H9 (cell line): Measurements from ENCODE around the gene G6PC1. TPM values are rescaled to one million over a fixed set of nuclear protein-coding genes. Genes with fewer than 3 reads are reported as not detected.

Experiments used
- DNase-seq: peaks from one replicate; pipeline ENCODE4 v3.0.0-alpha.2; 2017
- H2AFZ ChIP-seq: one replicate; pipeline ENCODE4 v1.6.1; 2013; ENCODE audit warnings: mild to moderate bottlenecking, low read length, control low read depth, moderate library complexity
- H2AK5ac ChIP-seq: 2 replicates; pipeline ENCODE4 v1.6.1; 2013; ENCODE audit warnings: low read length, control low read depth, mixed read lengths; ENCODE audit not compliant: insufficient read length
- H2BK120ac ChIP-seq: one replicate; pipeline ENCODE4 v1.6.1; 2013; ENCODE audit warnings: low read depth, mild to moderate bottlenecking, low read length, control low read depth, inconsistent platforms; ENCODE audit not compliant: poor library complexity, severe bottlenecking
- H2BK12ac ChIP-seq: 2 replicates; pipeline ENCODE4 v1.6.1; 2013; ENCODE audit warnings: low read length, control low read depth, mixed read lengths, low read depth; ENCODE audit not compliant: insufficient read length
- H2BK15ac ChIP-seq: 2 replicates; pipeline ENCODE4 v1.6.1; 2013; ENCODE audit warnings: low read depth, low read length, control low read depth
- H2BK20ac ChIP-seq: one replicate; pipeline ENCODE4 v1.6.1; 2013; ENCODE audit warnings: low read depth, mild to moderate bottlenecking, low read length, control low read depth, inconsistent platforms; ENCODE audit not compliant: poor library complexity, severe bottlenecking
- H2BK5ac ChIP-seq: 2 replicates; pipeline ENCODE4 v1.6.1; 2013; ENCODE audit warnings: low read length, control low read depth, mixed read lengths; ENCODE audit not compliant: insufficient read length
- H3K14ac ChIP-seq: 2 replicates; pipeline ENCODE4 v1.6.1; 2013; ENCODE audit warnings: low read length, control low read depth; ENCODE audit not compliant: insufficient read depth
- H3K18ac ChIP-seq: 2 replicates; pipeline ENCODE4 v1.6.1; 2013; ENCODE audit warnings: low read depth, mild to moderate bottlenecking, mixed read lengths, low read length, control low read depth; ENCODE audit not compliant: insufficient read length
- H3K23ac ChIP-seq: 2 replicates; pipeline ENCODE4 v1.6.1; 2013; ENCODE audit warnings: low read length, control low read depth, mixed read lengths, low read depth; ENCODE audit not compliant: insufficient read length
- H3K23me2 ChIP-seq: 2 replicates; pipeline ENCODE4 v1.6.1; 2013; ENCODE audit warnings: low read depth, mild to moderate bottlenecking, mixed read lengths, low read length, control low read depth; ENCODE audit not compliant: insufficient read length, poor library complexity, severe bottlenecking
- H3K27ac ChIP-seq: 2 replicates; pipeline ENCODE4 v1.5.1; 2013; ENCODE audit warnings: low read length, control low read depth, mixed read lengths, low read depth; ENCODE audit not compliant: insufficient read length
- H3K27me3 ChIP-seq: 2 replicates; pipeline ENCODE4 v1.6.1; 2013; ENCODE audit warnings: low read length, control low read depth, inconsistent platforms; ENCODE audit not compliant: insufficient read depth
- H3K4ac ChIP-seq: 2 replicates; pipeline ENCODE4 v1.6.1; 2013; ENCODE audit warnings: low read depth, mild to moderate bottlenecking, control low read depth, inconsistent platforms, low read length, moderate library complexity
- H3K4me1 ChIP-seq: 2 replicates; pipeline ENCODE4 v1.6.1; 2013; ENCODE audit warnings: low read length, control low read depth, inconsistent platforms; ENCODE audit not compliant: insufficient read depth
- H3K4me2 ChIP-seq: 2 replicates; pipeline ENCODE4 v1.6.1; 2013; ENCODE audit warnings: low read length, control low read depth, mixed read lengths; ENCODE audit not compliant: insufficient read length, insufficient read depth
- H3K56ac ChIP-seq: 2 replicates; pipeline ENCODE4 v1.6.1; 2013; ENCODE audit warnings: low read depth, mild to moderate bottlenecking, mixed read lengths, low read length, control low read depth; ENCODE audit not compliant: insufficient read length
- H3K79me1 ChIP-seq: 2 replicates; pipeline ENCODE4 v1.6.1; 2013; ENCODE audit warnings: low read depth, mild to moderate bottlenecking, moderate library complexity, low read length, control low read depth, inconsistent platforms; ENCODE audit not compliant: insufficient read depth, poor library complexity, severe bottlenecking
- H3K79me2 ChIP-seq: 2 replicates; pipeline ENCODE4 v1.6.1; 2013; ENCODE audit warnings: low read length, control low read depth, inconsistent platforms; ENCODE audit not compliant: insufficient read depth
- H3K9ac ChIP-seq: 2 replicates; pipeline ENCODE4 v1.6.1; 2013; ENCODE audit warnings: low read length, control low read depth, mixed read lengths; ENCODE audit not compliant: insufficient read length; ENCODE audit errors: extremely low read depth
- H3K9me3 ChIP-seq: one replicate; pipeline ENCODE4 v1.6.1; 2013; ENCODE audit warnings: low read depth, low read length, inconsistent platforms; ENCODE audit not compliant: control insufficient read depth
- H3T11ph ChIP-seq: one replicate; pipeline ENCODE4 v1.6.1; 2013; ENCODE audit warnings: mild to moderate bottlenecking, low read length, control low read depth, inconsistent platforms
- H4K20me1 ChIP-seq: one replicate; pipeline ENCODE4 v1.6.1; 2013; ENCODE audit not compliant: control insufficient read depth, insufficient read length, insufficient read depth
- H4K5ac ChIP-seq: 2 replicates; pipeline ENCODE4 v1.6.1; 2013; ENCODE audit warnings: low read depth, mild to moderate bottlenecking, mixed read lengths, low read length, control low read depth; ENCODE audit not compliant: insufficient read length
- H4K8ac ChIP-seq: replicated peaks from 2 replicates; pipeline ENCODE4 v1.6.1; 2013; ENCODE audit warnings: low read length, control low read depth, mixed read lengths, low read depth; ENCODE audit not compliant: insufficient read length
- H4K91ac ChIP-seq: 2 replicates; pipeline ENCODE4 v1.6.1; 2013; ENCODE audit warnings: low read depth, mild to moderate bottlenecking, moderate library complexity, mixed read lengths, low read length, control low read depth; ENCODE audit not compliant: insufficient read length
- H3K27ac Mint-ChIP-seq, 3 experiments: 2 replicates in 2 of 3; 3 replicates in 1 of 3; pipeline ENCODE4 v1.8.0; 2020 to 2021; ENCODE audit warnings: mixed read lengths in 3 of 3, mild to moderate bottlenecking in 1 of 3, moderate library complexity in 1 of 3
- H3K27me3 Mint-ChIP-seq: 2 replicates; pipeline ENCODE4 v1.8.0; 2021; ENCODE audit warnings: low read depth, mild to moderate bottlenecking, moderate library complexity, mixed read lengths
- H3K36me3 Mint-ChIP-seq, 3 experiments: 2 replicates in 2 of 3; 3 replicates in 1 of 3; pipeline ENCODE4 v1.8.0; 2020 to 2021; ENCODE audit warnings: low read depth in 3 of 3, mixed read lengths in 3 of 3; ENCODE audit not compliant: insufficient read depth in 1 of 3
- H3K4me1 Mint-ChIP-seq, 2 experiments: 2 replicates each; pipeline ENCODE4 v1.8.0; 2020; ENCODE audit warnings: mixed read lengths in 2 of 2
- H3K4me3 Mint-ChIP-seq, 2 experiments: 2 replicates in 1 of 2; 3 replicates in 1 of 2; pipeline ENCODE4 v1.8.0; 2020 to 2021; ENCODE audit warnings: mild to moderate bottlenecking in 2 of 2, mixed read lengths in 2 of 2, moderate library complexity in 1 of 2
- H3K9me3 Mint-ChIP-seq, 2 experiments: 2 replicates in 1 of 2; 3 replicates in 1 of 2; pipeline ENCODE4 v1.8.0; 2020; ENCODE audit warnings: mild to moderate bottlenecking in 2 of 2, mixed read lengths in 2 of 2, moderate library complexity in 1 of 2
- CTCF ChIP-seq: fragments of 200-600 bp; sonication (generic); conservative IDR thresholded peaks from 3 replicates; pipeline ENCODE4 v1.8.0; 2021; ENCODE audit warnings: antibody characterized with exemption, mild to moderate bottlenecking
- WGBS: extraction: QIAGEN DNeasy Blood & Tissue Kit; methylation state at CpG from one replicate; pipeline ENCODE4 v1.1.7; 2013; ENCODE audit warnings: missing lambda C conversion rate, low lambda C conversion rate, mixed read lengths; ENCODE audit not compliant: insufficient read length; ENCODE audit errors: extremely low coverage; 5-methylcytosine and 5-hydroxymethylcytosine counted together
- total RNA-seq: library from RNA; stranded (reverse); gene quantifications from 2 replicates; pipeline ENCODE4 v1.2.1, GENCODE V29; 2021

Gene G6PC1
- total RNA-seq, 1 experiment from 2014 or later, result not detected

- H3K4me2 ChIP-seq, result no peak overlapping the region
- H3K18ac ChIP-seq, result peak overlapping the region; percentile 50
- no peaks in the 10 kb centered on the region for H3K79me2 ChIP-seq
- no peak overlapping the region for H3K23ac ChIP-seq
- no peaks in the 10 kb centered on the region for H3K27me3 ChIP-seq
- H3K4me1 Mint-ChIP-seq, result peaks cover 11 to 13% of the 10 kb centered on the region in 2 experiments
- no peak overlapping the region for H4K91ac ChIP-seq
- H4K20me1 ChIP-seq, result no peaks in the 10 kb centered on the region
- no peaks in the 10 kb centered on the region for H3K9me3 ChIP-seq
- no peak overlapping the region for H2BK15ac ChIP-seq
- H3K27me3 Mint-ChIP-seq, result peaks cover 1% of the 10 kb centered on the region
- H2BK5ac ChIP-seq, result no peak overlapping the region
- no peaks in the 10 kb centered on the region for H3K79me1 ChIP-seq
- no peak overlapping the region for H2AK5ac ChIP-seq
- H3K14ac ChIP-seq, result no peak overlapping the region
- no CpG with 5 or more reads among the region's 9 CpGs for WGBS
- no peak overlapping the region for H3T11ph ChIP-seq
- no peak overlapping the region for H3K4me3 Mint-ChIP-seq
- no peaks in the 10 kb centered on the region for H3K23me2 ChIP-seq
- peak overlapping the region; percentile 72 for H2AFZ ChIP-seq
- no peak overlapping the region for H3K27ac ChIP-seq
- peak; percentile 75 for TF ChIP-seq CTCF
- H2BK12ac ChIP-seq, result peak overlapping the region; percentile 58
- no peak overlapping the region; the same call in 1 of the 2 replicates for H3K4ac ChIP-seq
- H3K56ac ChIP-seq, result no peak overlapping the region
- H3K4me1 ChIP-seq, result no peaks in the 10 kb centered on the region; the same call in 1 of the 2 replicates
- no peak overlapping the region for H2BK120ac ChIP-seq
- H4K8ac ChIP-seq, result no peak overlapping the region
- H3K9me3 Mint-ChIP-seq, result no peaks in the 10 kb centered on the region
- H3K36me3 Mint-ChIP-seq, result peaks cover 0 to 4% (median 0%) of the 10 kb centered on the region in 3 experiments; a peak in 1 of 7 replicates
- DNase-seq, result peak; percentile 75
- peak overlapping the region; percentile 42 to 61 (median 61); a peak in 5 of 7 replicates for H3K27ac Mint-ChIP-seq
- no peak overlapping the region for H3K9ac ChIP-seq
- no peak overlapping the region for H2BK20ac ChIP-seq
- H4K5ac ChIP-seq, result peak overlapping the region; percentile 13
These were observed 28.3 kb downstream of the G6PC1 start for GRCh38 chr17:42928714-42929496.
